ENCODE data around the gene TXNDC16.

Gene TXNDC16, protein sequence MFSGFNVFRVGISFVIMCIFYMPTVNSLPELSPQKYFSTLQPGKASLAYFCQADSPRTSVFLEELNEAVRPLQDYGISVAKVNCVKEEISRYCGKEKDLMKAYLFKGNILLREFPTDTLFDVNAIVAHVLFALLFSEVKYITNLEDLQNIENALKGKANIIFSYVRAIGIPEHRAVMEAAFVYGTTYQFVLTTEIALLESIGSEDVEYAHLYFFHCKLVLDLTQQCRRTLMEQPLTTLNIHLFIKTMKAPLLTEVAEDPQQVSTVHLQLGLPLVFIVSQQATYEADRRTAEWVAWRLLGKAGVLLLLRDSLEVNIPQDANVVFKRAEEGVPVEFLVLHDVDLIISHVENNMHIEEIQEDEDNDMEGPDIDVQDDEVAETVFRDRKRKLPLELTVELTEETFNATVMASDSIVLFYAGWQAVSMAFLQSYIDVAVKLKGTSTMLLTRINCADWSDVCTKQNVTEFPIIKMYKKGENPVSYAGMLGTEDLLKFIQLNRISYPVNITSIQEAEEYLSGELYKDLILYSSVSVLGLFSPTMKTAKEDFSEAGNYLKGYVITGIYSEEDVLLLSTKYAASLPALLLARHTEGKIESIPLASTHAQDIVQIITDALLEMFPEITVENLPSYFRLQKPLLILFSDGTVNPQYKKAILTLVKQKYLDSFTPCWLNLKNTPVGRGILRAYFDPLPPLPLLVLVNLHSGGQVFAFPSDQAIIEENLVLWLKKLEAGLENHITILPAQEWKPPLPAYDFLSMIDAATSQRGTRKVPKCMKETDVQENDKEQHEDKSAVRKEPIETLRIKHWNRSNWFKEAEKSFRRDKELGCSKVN

DNA sequence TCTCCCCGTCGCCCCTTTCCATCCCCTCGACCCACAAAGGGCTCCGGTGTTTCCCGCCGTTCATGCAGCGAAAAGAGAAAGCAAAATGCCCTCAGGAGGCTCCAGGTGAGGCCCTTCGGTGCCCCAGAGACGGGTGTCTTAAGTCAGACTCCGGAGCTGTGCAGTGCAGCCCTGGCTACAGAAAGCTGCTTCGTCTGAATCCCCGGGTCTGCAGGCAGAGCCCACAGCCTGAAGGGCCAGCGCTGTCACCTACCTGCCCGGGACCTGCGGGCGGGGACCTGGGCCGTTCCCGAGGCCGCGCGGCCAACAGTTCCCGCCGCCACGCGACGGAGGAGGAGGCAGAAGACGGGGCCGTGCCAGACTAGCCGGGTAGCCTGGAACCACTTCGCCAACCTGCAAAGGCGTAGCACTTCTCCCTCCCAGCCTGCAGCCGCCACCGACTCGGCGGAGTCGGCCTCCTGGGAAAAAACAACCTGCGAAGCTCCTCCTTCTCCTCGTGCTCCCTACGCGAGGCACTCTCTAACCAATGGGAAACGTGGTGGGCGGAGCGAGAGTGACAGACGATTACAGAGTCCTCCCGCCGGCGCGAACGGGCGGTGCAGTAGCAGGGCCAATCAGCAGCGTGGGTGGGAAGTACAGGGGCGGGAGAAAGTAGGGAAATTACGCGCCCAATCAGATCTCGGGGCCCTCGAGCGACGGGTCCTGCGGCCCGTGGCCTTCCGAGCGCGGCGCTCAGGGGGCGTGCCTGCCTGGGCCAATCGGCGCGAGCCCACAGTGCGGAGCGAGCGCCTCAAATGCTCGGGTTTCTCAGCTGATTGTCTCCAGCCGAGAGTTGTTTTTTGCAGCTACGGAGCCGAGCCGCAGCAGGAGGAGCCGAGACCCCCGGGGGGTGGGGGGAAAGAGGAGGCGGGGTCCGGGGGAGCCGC lies at the start of gene TXNDC16, which contains the start of gene GPR137C:
Gene TXNDC16 (minus strand): TSS at position 443 of the 926 bp plus-strand sequence. CDS start 8,948 bp downstream, outside the sequence.
Gene GPR137C (plus strand): TSS at position 774 of the 926 bp plus-strand sequence. CDS start 312 bp downstream, outside the sequence.
- Histone ChIP-seq H3K4me3 (ENCODE audit: low read depth, low read length) (peak within 1 kb of the TSS; percentile 78), H3K36me3 (replicated peaks) (no peaks in the 10 kb centered on the region), H3K27me3 (replicated peaks) (no peaks in the 10 kb centered on the region), H3K27ac (peak within 1 kb of the TSS; percentile 72)
- TF ChIP-seq, protein P1, sequence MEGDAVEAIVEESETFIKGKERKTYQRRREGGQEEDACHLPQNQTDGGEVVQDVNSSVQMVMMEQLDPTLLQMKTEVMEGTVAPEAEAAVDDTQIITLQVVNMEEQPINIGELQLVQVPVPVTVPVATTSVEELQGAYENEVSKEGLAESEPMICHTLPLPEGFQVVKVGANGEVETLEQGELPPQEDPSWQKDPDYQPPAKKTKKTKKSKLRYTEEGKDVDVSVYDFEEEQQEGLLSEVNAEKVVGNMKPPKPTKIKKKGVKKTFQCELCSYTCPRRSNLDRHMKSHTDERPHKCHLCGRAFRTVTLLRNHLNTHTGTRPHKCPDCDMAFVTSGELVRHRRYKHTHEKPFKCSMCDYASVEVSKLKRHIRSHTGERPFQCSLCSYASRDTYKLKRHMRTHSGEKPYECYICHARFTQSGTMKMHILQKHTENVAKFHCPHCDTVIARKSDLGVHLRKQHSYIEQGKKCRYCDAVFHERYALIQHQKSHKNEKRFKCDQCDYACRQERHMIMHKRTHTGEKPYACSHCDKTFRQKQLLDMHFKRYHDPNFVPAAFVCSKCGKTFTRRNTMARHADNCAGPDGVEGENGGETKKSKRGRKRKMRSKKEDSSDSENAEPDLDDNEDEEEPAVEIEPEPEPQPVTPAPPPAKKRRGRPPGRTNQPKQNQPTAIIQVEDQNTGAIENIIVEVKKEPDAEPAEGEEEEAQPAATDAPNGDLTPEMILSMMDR (IDR thresholded peaks at IDR 0.05; ENCODE audit: low read depth, low read length, missing control alignments) = no peak
- in situ Hi-C loops (cut with HindIII; ENCODE audit: low pct_ligation_motif_present, low sequenced_read_pairs) = no loop called here
- DNase-seq = peak; percentile 99

DNA sequence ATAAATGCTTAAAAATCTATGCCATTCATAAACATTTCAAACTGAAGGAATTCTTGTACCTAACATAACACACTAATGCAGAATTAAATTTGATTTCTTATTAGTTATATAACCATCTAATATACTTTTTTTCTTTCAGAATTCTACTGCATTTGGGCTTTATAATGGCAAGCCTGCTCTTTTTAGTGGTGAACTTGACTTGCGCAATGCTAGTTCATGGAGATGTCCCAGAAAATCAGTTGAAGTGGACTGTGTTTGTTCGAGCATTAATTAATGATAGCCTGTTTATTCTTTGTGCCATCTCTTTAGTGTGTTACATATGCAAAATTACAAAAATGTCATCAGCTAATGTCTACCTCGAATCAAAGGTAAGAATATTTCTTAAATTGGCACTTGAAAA lies 47.7 kb upstream of the TXNDC16 start:
- Histone ChIP-seq H3K27me3 (replicated peaks) (no peaks in the 10 kb centered on the region), H3K4me3 (ENCODE audit: low read depth, low read length) (no peak overlapping the region), H3K27ac (no peak overlapping the region), H3K36me3 (replicated peaks) (no peaks in the 10 kb centered on the region)
- TF ChIP-seq, protein P1 (IDR thresholded peaks at IDR 0.05; ENCODE audit: low read depth, low read length, missing control alignments) = no peak
- in situ Hi-C loops (cut with HindIII; ENCODE audit: low pct_ligation_motif_present, low sequenced_read_pairs) = no loop called here
- no peak for DNase-seq

DNA sequence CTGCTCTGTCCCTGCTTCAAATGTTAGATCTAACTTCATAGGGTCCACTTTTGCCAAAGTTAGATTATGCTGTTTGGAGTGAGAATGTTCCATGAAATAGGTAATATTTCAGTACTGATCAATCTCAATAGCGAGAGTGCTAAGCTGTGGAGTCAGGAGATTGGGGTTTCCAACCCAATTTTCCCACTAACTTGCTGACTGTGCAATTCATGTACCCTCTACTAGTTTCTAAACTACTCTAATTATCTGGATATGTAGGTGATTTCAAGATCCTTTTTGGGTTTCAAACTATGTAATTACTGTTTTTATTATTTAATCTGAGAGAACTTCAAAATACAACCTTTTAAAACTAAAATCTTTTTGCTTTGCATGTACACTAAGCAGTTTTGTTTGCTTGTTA lies 46.3 kb upstream of the TXNDC16 start:
- no peaks in the 10 kb centered on the region for H3K36me3 ChIP-seq (replicated peaks)
- in situ Hi-C loops (cut with HindIII; ENCODE audit: low pct_ligation_motif_present, low sequenced_read_pairs) = no loop called here

DNA sequence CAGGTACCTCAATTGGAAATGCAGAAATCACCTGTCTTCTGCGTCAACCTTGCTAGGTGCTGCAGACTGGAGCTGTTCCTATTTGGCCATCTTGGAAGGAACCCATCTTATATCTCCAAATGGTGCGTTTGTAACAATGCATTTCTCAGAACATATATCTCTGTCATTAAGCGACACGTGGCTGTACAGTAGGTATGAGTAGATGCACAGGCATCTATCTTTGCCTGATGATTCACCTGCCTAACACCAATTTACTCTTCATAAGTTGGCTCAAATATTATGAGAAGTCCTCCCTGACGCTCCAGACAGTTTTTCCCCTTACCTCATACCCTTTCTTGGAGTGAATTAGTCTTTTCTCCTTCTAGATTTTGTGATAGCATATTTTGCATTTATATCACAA lies 44.6 kb upstream of the TXNDC16 start:
- no peaks in the 10 kb centered on the region for H3K27me3 ChIP-seq (replicated peaks)
- H3K4me3 ChIP-seq (ENCODE audit: low read depth, low read length) = no peak overlapping the region
- in situ Hi-C loops (cut with HindIII; ENCODE audit: low pct_ligation_motif_present, low sequenced_read_pairs) = no loop called here
- no peak overlapping the region for H3K27ac ChIP-seq
- DNase-seq = no peak
- no peaks in the 10 kb centered on the region for H3K36me3 ChIP-seq (replicated peaks)
- TF ChIP-seq, protein P1 (IDR thresholded peaks at IDR 0.05; ENCODE audit: low read depth, low read length, missing control alignments) = no peak

More for the DNA sequence above, 46.3 kb upstream of the TXNDC16 start:
- no peaks in the 10 kb centered on the region for H3K27me3 ChIP-seq (replicated peaks)
- TF ChIP-seq, protein P1 (IDR thresholded peaks at IDR 0.05; ENCODE audit: low read depth, low read length, missing control alignments) = no peak
- H3K27ac ChIP-seq = no peak overlapping the region
- no peak for DNase-seq
- no peak overlapping the region for H3K4me3 ChIP-seq (ENCODE audit: low read depth, low read length)

DNA sequence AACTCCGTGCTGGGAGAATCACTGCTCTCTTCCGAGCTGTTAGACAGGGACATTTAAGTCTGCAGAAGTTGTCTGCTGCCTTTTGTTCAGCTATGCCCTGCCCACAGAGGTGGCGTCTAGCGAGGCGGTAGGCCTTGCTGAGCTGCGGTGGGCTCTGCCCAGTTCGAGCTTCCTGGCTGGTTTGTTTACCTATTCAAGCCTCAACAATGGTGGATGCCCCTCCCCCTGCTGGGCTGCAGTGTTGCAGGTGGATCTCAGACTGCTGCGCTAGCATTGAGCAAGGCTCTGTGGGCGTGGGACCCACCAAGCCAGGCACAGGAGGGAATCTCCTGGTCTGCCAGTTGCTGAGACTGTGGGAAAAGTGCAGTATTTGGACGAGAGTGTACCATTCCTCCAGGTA lies 44.0 kb upstream of the TXNDC16 start:
- H3K36me3 ChIP-seq (replicated peaks) = no peaks in the 10 kb centered on the region
- H3K4me3 ChIP-seq (ENCODE audit: low read depth, low read length) = no peak overlapping the region
- TF ChIP-seq, protein P1 (IDR thresholded peaks at IDR 0.05; ENCODE audit: low read depth, low read length, missing control alignments) = no peak
- no peak overlapping the region for H3K27ac ChIP-seq
- in situ Hi-C loops (cut with HindIII; ENCODE audit: low pct_ligation_motif_present, low sequenced_read_pairs) = no loop called here
- H3K27me3 ChIP-seq (replicated peaks) = no peaks in the 10 kb centered on the region
- no peak for DNase-seq
